ENCODE measurements around the gene ACOT11.

The ACOT11 gene

GRCh38 chr1:54574158-54574778 lies 26.2 kb downstream of the ACOT11 start:
- no peak overlapping the region for H3K27ac ChIP-seq (replicated peaks)
- TF ChIP-seq POLR2AphosphoS5 (IDR thresholded peaks at IDR 0.05; ENCODE audit: low read depth) (no peak), CTCF (IDR thresholded peaks at IDR 0.05; ENCODE audit: insufficient read depth, low read length) (no peak), GABPA (IDR thresholded peaks at IDR 0.05; ENCODE audit: low read depth) (no peak), REST (IDR thresholded peaks at IDR 0.05; ENCODE audit: insufficient replicate concordance, low read depth) (no peak), SPI1 (IDR thresholded peaks at IDR 0.05; ENCODE audit: borderline replicate concordance, low read depth) (no peak)
- no peak for DNase-seq (ENCODE audit: low read depth in 1 of 2, low spot score in 1 of 2)
- no peaks in the 10 kb centered on the region for H3K27me3 ChIP-seq (ENCODE audit: insufficient read depth, poor library complexity, severe bottlenecking)
- no peak overlapping the region for H3K4me3 ChIP-seq (replicated peaks; ENCODE audit: insufficient read depth, low read length)

- Histone ChIP-seq H3K27ac (replicated peaks) (no peak overlapping the region), H3K27me3 (ENCODE audit: insufficient read depth, poor library complexity, severe bottlenecking) (no peaks in the 10 kb centered on the region), H3K4me3 (replicated peaks; ENCODE audit: insufficient read depth, low read length) (no peak overlapping the region)
- TF ChIP-seq CTCF (IDR thresholded peaks at IDR 0.05; ENCODE audit: insufficient read depth, low read length) (no peak), SPI1 (IDR thresholded peaks at IDR 0.05; ENCODE audit: borderline replicate concordance, low read depth) (no peak), REST (IDR thresholded peaks at IDR 0.05; ENCODE audit: insufficient replicate concordance, low read depth) (no peak), GABPA (IDR thresholded peaks at IDR 0.05; ENCODE audit: low read depth) (no peak), POLR2AphosphoS5 (IDR thresholded peaks at IDR 0.05; ENCODE audit: low read depth) (no peak)
- DNase-seq (ENCODE audit: low read depth in 1 of 2, low spot score in 1 of 2), result no peak
Observed at GRCh38 chr1:54575161-54575560, 27.1 kb downstream of the ACOT11 start.

- Histone ChIP-seq H3K27me3 (ENCODE audit: insufficient read depth, poor library complexity, severe bottlenecking) (no peaks in the 10 kb centered on the region), H3K4me3 (replicated peaks; ENCODE audit: insufficient read depth, low read length) (no peak overlapping the region), H3K27ac (replicated peaks) (no peak overlapping the region)
- no peak for DNase-seq (ENCODE audit: low read depth in 1 of 2, low spot score in 1 of 2)
- TF ChIP-seq REST (IDR thresholded peaks at IDR 0.05; ENCODE audit: insufficient replicate concordance, low read depth), result no peak
Observed at GRCh38 chr1:54575605-54576290, 27.7 kb downstream of the ACOT11 start.

Data from HL-60 (cell line).